H9 (cell line): Measurements from ENCODE around the gene C12orf57. TPM values are rescaled to one million over a fixed set of nuclear protein-coding genes. Genes with fewer than 3 reads are reported as not detected.
A peak's percentile ranks its signal among the peaks of the same experiment; 100 is the strongest.

Source experiments
- DNase-seq: peaks from one replicate; pipeline ENCODE4 v3.0.0-alpha.2; 2017
- H2AFZ ChIP-seq: one replicate; pipeline ENCODE4 v1.6.1; 2013; ENCODE audit warnings: mild to moderate bottlenecking, low read length, control low read depth, moderate library complexity
- H2AK5ac ChIP-seq: 2 replicates; pipeline ENCODE4 v1.6.1; 2013; ENCODE audit warnings: low read length, control low read depth, mixed read lengths; ENCODE audit not compliant: insufficient read length
- H2BK120ac ChIP-seq: one replicate; pipeline ENCODE4 v1.6.1; 2013; ENCODE audit warnings: low read depth, mild to moderate bottlenecking, low read length, control low read depth, inconsistent platforms; ENCODE audit not compliant: poor library complexity, severe bottlenecking
- H2BK12ac ChIP-seq: 2 replicates; pipeline ENCODE4 v1.6.1; 2013; ENCODE audit warnings: low read length, control low read depth, mixed read lengths, low read depth; ENCODE audit not compliant: insufficient read length
- H2BK15ac ChIP-seq: 2 replicates; pipeline ENCODE4 v1.6.1; 2013; ENCODE audit warnings: low read depth, low read length, control low read depth
- H2BK20ac ChIP-seq: one replicate; pipeline ENCODE4 v1.6.1; 2013; ENCODE audit warnings: low read depth, mild to moderate bottlenecking, low read length, control low read depth, inconsistent platforms; ENCODE audit not compliant: poor library complexity, severe bottlenecking
- H2BK5ac ChIP-seq: 2 replicates; pipeline ENCODE4 v1.6.1; 2013; ENCODE audit warnings: low read length, control low read depth, mixed read lengths; ENCODE audit not compliant: insufficient read length
- H3K14ac ChIP-seq: 2 replicates; pipeline ENCODE4 v1.6.1; 2013; ENCODE audit warnings: low read length, control low read depth; ENCODE audit not compliant: insufficient read depth
- H3K18ac ChIP-seq: 2 replicates; pipeline ENCODE4 v1.6.1; 2013; ENCODE audit warnings: low read depth, mild to moderate bottlenecking, mixed read lengths, low read length, control low read depth; ENCODE audit not compliant: insufficient read length
- H3K23ac ChIP-seq: 2 replicates; pipeline ENCODE4 v1.6.1; 2013; ENCODE audit warnings: low read length, control low read depth, mixed read lengths, low read depth; ENCODE audit not compliant: insufficient read length
- H3K23me2 ChIP-seq: 2 replicates; pipeline ENCODE4 v1.6.1; 2013; ENCODE audit warnings: low read depth, mild to moderate bottlenecking, mixed read lengths, low read length, control low read depth; ENCODE audit not compliant: insufficient read length, poor library complexity, severe bottlenecking
- H3K27ac ChIP-seq: 2 replicates; pipeline ENCODE4 v1.5.1; 2013; ENCODE audit warnings: low read length, control low read depth, mixed read lengths, low read depth; ENCODE audit not compliant: insufficient read length
- H3K27me3 ChIP-seq: 2 replicates; pipeline ENCODE4 v1.6.1; 2013; ENCODE audit warnings: low read length, control low read depth, inconsistent platforms; ENCODE audit not compliant: insufficient read depth
- H3K4ac ChIP-seq: 2 replicates; pipeline ENCODE4 v1.6.1; 2013; ENCODE audit warnings: low read depth, mild to moderate bottlenecking, control low read depth, inconsistent platforms, low read length, moderate library complexity
- H3K4me1 ChIP-seq: 2 replicates; pipeline ENCODE4 v1.6.1; 2013; ENCODE audit warnings: low read length, control low read depth, inconsistent platforms; ENCODE audit not compliant: insufficient read depth
- H3K4me2 ChIP-seq: 2 replicates; pipeline ENCODE4 v1.6.1; 2013; ENCODE audit warnings: low read length, control low read depth, mixed read lengths; ENCODE audit not compliant: insufficient read length, insufficient read depth
- H3K56ac ChIP-seq: 2 replicates; pipeline ENCODE4 v1.6.1; 2013; ENCODE audit warnings: low read depth, mild to moderate bottlenecking, mixed read lengths, low read length, control low read depth; ENCODE audit not compliant: insufficient read length
- H3K79me1 ChIP-seq: 2 replicates; pipeline ENCODE4 v1.6.1; 2013; ENCODE audit warnings: low read depth, mild to moderate bottlenecking, moderate library complexity, low read length, control low read depth, inconsistent platforms; ENCODE audit not compliant: insufficient read depth, poor library complexity, severe bottlenecking
- H3K79me2 ChIP-seq: 2 replicates; pipeline ENCODE4 v1.6.1; 2013; ENCODE audit warnings: low read length, control low read depth, inconsistent platforms; ENCODE audit not compliant: insufficient read depth
- H3K9ac ChIP-seq: 2 replicates; pipeline ENCODE4 v1.6.1; 2013; ENCODE audit warnings: low read length, control low read depth, mixed read lengths; ENCODE audit not compliant: insufficient read length; ENCODE audit errors: extremely low read depth
- H3K9me3 ChIP-seq: one replicate; pipeline ENCODE4 v1.6.1; 2013; ENCODE audit warnings: low read depth, low read length, inconsistent platforms; ENCODE audit not compliant: control insufficient read depth
- H3T11ph ChIP-seq: one replicate; pipeline ENCODE4 v1.6.1; 2013; ENCODE audit warnings: mild to moderate bottlenecking, low read length, control low read depth, inconsistent platforms
- H4K20me1 ChIP-seq: one replicate; pipeline ENCODE4 v1.6.1; 2013; ENCODE audit not compliant: control insufficient read depth, insufficient read length, insufficient read depth
- H4K5ac ChIP-seq: 2 replicates; pipeline ENCODE4 v1.6.1; 2013; ENCODE audit warnings: low read depth, mild to moderate bottlenecking, mixed read lengths, low read length, control low read depth; ENCODE audit not compliant: insufficient read length
- H4K8ac ChIP-seq: replicated peaks from 2 replicates; pipeline ENCODE4 v1.6.1; 2013; ENCODE audit warnings: low read length, control low read depth, mixed read lengths, low read depth; ENCODE audit not compliant: insufficient read length
- H4K91ac ChIP-seq: 2 replicates; pipeline ENCODE4 v1.6.1; 2013; ENCODE audit warnings: low read depth, mild to moderate bottlenecking, moderate library complexity, mixed read lengths, low read length, control low read depth; ENCODE audit not compliant: insufficient read length
- H3K27ac Mint-ChIP-seq, 3 experiments: 2 replicates in 2 of 3; 3 replicates in 1 of 3; pipeline ENCODE4 v1.8.0; 2020 to 2021; ENCODE audit warnings: mixed read lengths in 3 of 3, mild to moderate bottlenecking in 1 of 3, moderate library complexity in 1 of 3
- H3K27me3 Mint-ChIP-seq: 2 replicates; pipeline ENCODE4 v1.8.0; 2021; ENCODE audit warnings: low read depth, mild to moderate bottlenecking, moderate library complexity, mixed read lengths
- H3K36me3 Mint-ChIP-seq, 3 experiments: 2 replicates in 2 of 3; 3 replicates in 1 of 3; pipeline ENCODE4 v1.8.0; 2020 to 2021; ENCODE audit warnings: low read depth in 3 of 3, mixed read lengths in 3 of 3; ENCODE audit not compliant: insufficient read depth in 1 of 3
- H3K4me1 Mint-ChIP-seq, 2 experiments: 2 replicates each; pipeline ENCODE4 v1.8.0; 2020; ENCODE audit warnings: mixed read lengths in 2 of 2
- H3K4me3 Mint-ChIP-seq, 2 experiments: 2 replicates in 1 of 2; 3 replicates in 1 of 2; pipeline ENCODE4 v1.8.0; 2020 to 2021; ENCODE audit warnings: mild to moderate bottlenecking in 2 of 2, mixed read lengths in 2 of 2, moderate library complexity in 1 of 2
- H3K9me3 Mint-ChIP-seq, 2 experiments: 2 replicates in 1 of 2; 3 replicates in 1 of 2; pipeline ENCODE4 v1.8.0; 2020; ENCODE audit warnings: mild to moderate bottlenecking in 2 of 2, mixed read lengths in 2 of 2, moderate library complexity in 1 of 2
- CTCF ChIP-seq: fragments of 200-600 bp; sonication (generic); conservative IDR thresholded peaks from 3 replicates; pipeline ENCODE4 v1.8.0; 2021; ENCODE audit warnings: antibody characterized with exemption, mild to moderate bottlenecking
- WGBS: extraction: QIAGEN DNeasy Blood & Tissue Kit; methylation state at CpG from one replicate; pipeline ENCODE4 v1.1.7; 2013; ENCODE audit warnings: missing lambda C conversion rate, low lambda C conversion rate, mixed read lengths; ENCODE audit not compliant: insufficient read length; ENCODE audit errors: extremely low coverage; 5-methylcytosine and 5-hydroxymethylcytosine counted together
- total RNA-seq: library from RNA; stranded (reverse); gene quantifications from 2 replicates; pipeline ENCODE4 v1.2.1, GENCODE V29; 2021

The C12orf57 gene
- total RNA-seq, 1 experiment from 2014 or later: 195 TPM

- TF ChIP-seq CTCF: no peak
- Histone ChIP-seq H3K14ac (no peak overlapping the region; the same call in 1 of the 2 replicates), H3K23ac (no peak overlapping the region), H2BK15ac (no peak overlapping the region), H4K91ac (no peak overlapping the region), H3T11ph (no peak overlapping the region), H4K20me1 (no peaks in the 10 kb centered on the region), H3K79me1 (no peaks in the 10 kb centered on the region), H3K27ac (no peak overlapping the region), H4K5ac (no peak overlapping the region), H3K56ac (no peak overlapping the region), H2BK12ac (no peak overlapping the region), H3K18ac (no peak overlapping the region), H3K23me2 (peaks cover 17% of the 10 kb centered on the region), H3K27me3 (no peaks in the 10 kb centered on the region), H2BK20ac (no peak overlapping the region), H3K4me1 (peaks cover 5% of the 10 kb centered on the region; the same call in 1 of the 2 replicates), H3K4me2 (no peak overlapping the region), H2AK5ac (no peak overlapping the region), H4K8ac (no peak overlapping the region), H3K9me3 (no peaks in the 10 kb centered on the region), H3K4ac (no peak overlapping the region), H2BK120ac (no peak overlapping the region), H2AFZ (no peak overlapping the region), H3K79me2 (no peaks in the 10 kb centered on the region; the same call in 1 of the 2 replicates), H3K9ac (no peak overlapping the region), H2BK5ac (no peak overlapping the region)
- no peak for DNase-seq
- Mint-ChIP-seq H3K36me3 (peaks cover 0 to 6% (median 0%) of the 10 kb centered on the region in 3 experiments; a peak in 4 of 7 replicates), H3K27me3 (no peaks in the 10 kb centered on the region; the same call in 1 of the 2 replicates), H3K9me3 (no peaks in the 10 kb centered on the region), H3K4me1 (peaks cover 29 to 46% of the 10 kb centered on the region in 2 experiments), H3K4me3 (no peak overlapping the region), H3K27ac (peak overlapping the region in 1 of 3 experiments; percentile 82; a peak in 3 of 7 replicates)
- no CpG with 5 or more reads among the region's 28 CpGs for WGBS
These were observed 14.2 kb downstream of the C12orf57 start for GRCh38 chr12:6957741-6958608.
